Sigmoid colon (tissue), 7 donors: ENCODE data around the gene PRKCZ. TPM values are rescaled to one million over a fixed set of nuclear protein-coding genes. Genes with fewer than 3 reads are reported as not detected.

Experiments
- DNase-seq: peaks from one replicate; pipeline ENCODE4 v3.0.0-alpha.2; 2019
- H3K27ac ChIP-seq, 4 donors: fragments of 200-600 bp; sonication (generic); one replicate each; pipeline ENCODE4 v1.5.1; 2016 to 2019; ENCODE audit warnings: mild to moderate bottlenecking in 1 of 4
- H3K27me3 ChIP-seq, 3 donors: fragments of 200-600 bp; sonication (generic); one replicate each; pipeline ENCODE4 v1.5.1; 2019; ENCODE audit warnings: mild to moderate bottlenecking in 1 of 3
- H3K36me3 ChIP-seq, 4 donors: fragments of 200-600 bp; sonication (generic); one replicate each; pipeline ENCODE4 v1.5.1; 2016 to 2019
- H3K4me1 ChIP-seq, 4 donors: fragments of 200-600 bp; sonication (generic); one replicate each; pipeline ENCODE4 v1.5.1; 2017 to 2019
- H3K4me3 ChIP-seq, 4 donors: fragments of 200-600 bp; sonication (generic); one replicate each; pipeline ENCODE4 v1.5.1; 2017 to 2019; ENCODE audit warnings: mild to moderate bottlenecking in 2 of 4, moderate library complexity in 1 of 4
- H3K9me3 ChIP-seq, 4 donors: fragments of 200-600 bp in 3 of 4; sonication (generic) in 3 of 4; one replicate each; pipeline versions ENCODE4 v1.5.1 to v1.6.1; 2013 to 2019
- CTCF ChIP-seq, 4 experiments: fragments of 450-650 bp in 3 of 4; fragments of 200-600 bp in 1 of 4; IDR thresholded peaks; one replicate each; pipeline ENCODE4 v1.5.1; 2016 to 2019; ENCODE audit warnings: antibody characterized with exemption in 4 of 4, mild to moderate bottlenecking in 3 of 4, moderate library complexity in 2 of 4
- EP300 ChIP-seq, 4 donors: sonication (generic); formaldehyde crosslinking; IDR thresholded peaks; one replicate each; pipeline ENCODE4 v1.6.1; 2017; ENCODE audit warnings: antibody characterized with exemption in 4 of 4
- POLR2A ChIP-seq, 2 donors: fragments of 450-650 bp; IDR thresholded peaks; one replicate each; pipeline ENCODE4 v1.6.1; 2016; ENCODE audit warnings: antibody characterized with exemption in 2 of 2, mild to moderate bottlenecking in 2 of 2, moderate library complexity in 2 of 2
- POLR2AphosphoS5 ChIP-seq, 4 donors: sonication (generic); formaldehyde crosslinking; IDR thresholded peaks; one replicate each; pipeline ENCODE4 v1.6.1; 2017; ENCODE audit warnings: antibody characterized with exemption in 4 of 4
- WGBS, 2 donors: extraction: QIAGEN DNeasy Blood & Tissue Kit; methylation state at CpG; one replicate each; pipeline ENCODE4 v1.1.7; 2013; 5-methylcytosine and 5-hydroxymethylcytosine counted together
- intact Hi-C: fragments of 100-400 bp; cut with DNase I; formaldehyde crosslinking; loops from one replicate; pipeline ENCODE4 v1.15.1; 2023
- polyA plus RNA-seq, 3 donors: library from polyadenylated mRNA; stranded (reverse); fragments of 200-250 nt; gene quantifications; one replicate each; pipeline ENCODE4 v1.2.3, GENCODE V29; 2013
- total RNA-seq, 4 donors: library from RNA; depleted of rRNA; stranded (reverse); fragments of >200 nt; gene quantifications; one replicate each; pipeline ENCODE4 v1.1.0, GENCODE V29; 2016
- donor health status: healthy with polysubstance abuse.
- donor health status: Bipolar disorder and iron deficiency.
- donor health status: healthy.

PRKCZ gene
- total and polyA plus RNA-seq, 7 donors = 1.4 to 52.9 (median 4.8) TPM

- WGBS, 2 donors = 64 to 65% methylated on average over 34 of the region's 34 CpGs
- Histone ChIP-seq H3K36me3 (no peaks in the 10 kb centered on the region), H3K27ac (no peak overlapping the region), H3K9me3 (no peaks in the 10 kb centered on the region), H3K27me3 (peaks cover 12 to 80% (median 45%) of the 10 kb centered on the region in 3 donors), H3K4me1 (peaks cover 0 to 11% (median 8%) of the 10 kb centered on the region in 4 donors), H3K4me3 (no peak overlapping the region)
- intact Hi-C loops = no loop called here
- no peak for TF ChIP-seq POLR2A (IDR thresholded peaks at IDR 0.05)
- TF ChIP-seq EP300 (IDR thresholded peaks at IDR 0.05) = no peak
- DNase-seq = no peak
These were observed 35.2 kb upstream of the PRKCZ start for GRCh38 chr1:2014741-2015735.

- Histone ChIP-seq H3K9me3 (no peaks in the 10 kb centered on the region), H3K4me3 (no peak overlapping the region), H3K27me3 (peaks cover 23 to 91% (median 56%) of the 10 kb centered on the region in 3 donors), H3K4me1 (peaks cover 0 to 11% (median 8%) of the 10 kb centered on the region in 4 donors), H3K27ac (no peak overlapping the region), H3K36me3 (no peaks in the 10 kb centered on the region)
- WGBS, 2 donors = 81 to 82% methylated on average over 9 of the region's 9 CpGs
- no peak for TF ChIP-seq POLR2A (IDR thresholded peaks at IDR 0.05)
- TF ChIP-seq CTCF (IDR thresholded peaks at IDR 0.05) = no peak
- no peak for TF ChIP-seq POLR2AphosphoS5 (IDR thresholded peaks at IDR 0.05)
- DNase-seq = no peak
- intact Hi-C loops = no loop called here
These were observed 34.1 kb upstream of the PRKCZ start for GRCh38 chr1:2016123-2016522.

GRCh38 chr1:2018217-2019171 lies 31.7 kb upstream of the PRKCZ start:
- peaks cover 0 to 11% (median 8%) of the 10 kb centered on the region in 4 donors for H3K4me1 ChIP-seq
- no peak overlapping the region for H3K27ac ChIP-seq
- H3K4me3 ChIP-seq = no peak overlapping the region
- TF ChIP-seq EP300 (IDR thresholded peaks at IDR 0.05) (no peak), POLR2A (IDR thresholded peaks at IDR 0.05) (no peak), POLR2AphosphoS5 (IDR thresholded peaks at IDR 0.05) (no peak), CTCF (IDR thresholded peaks at IDR 0.05) (no peak)
- intact Hi-C loops = no loop called here
- peaks cover 42 to 96% (median 75%) of the 10 kb centered on the region in 3 donors for H3K27me3 ChIP-seq
- DNase-seq = no peak
- no peaks in the 10 kb centered on the region for H3K9me3 ChIP-seq
- no peaks in the 10 kb centered on the region for H3K36me3 ChIP-seq
- 7 to 14% methylated on average over 48 of the region's 48 CpGs for WGBS, 2 donors

- H3K27me3 ChIP-seq = peaks cover 42 to 96% (median 77%) of the 10 kb centered on the region in 3 donors
- no peaks in the 10 kb centered on the region for H3K9me3 ChIP-seq
- peaks cover 0 to 11% (median 8%) of the 10 kb centered on the region in 4 donors for H3K4me1 ChIP-seq
- no peaks in the 10 kb centered on the region for H3K36me3 ChIP-seq
- intact Hi-C loops = no loop called here
- 1 to 2% methylated on average over 45 to 54 of the region's 60 CpGs for WGBS, 2 donors
- H3K27ac ChIP-seq = no peak within 1 kb of the TSS
- TF ChIP-seq EP300 (IDR thresholded peaks at IDR 0.05) = no peak
- no peak for TF ChIP-seq POLR2A (IDR thresholded peaks at IDR 0.05)
- no peak for TF ChIP-seq CTCF (IDR thresholded peaks at IDR 0.05)
- TF ChIP-seq POLR2AphosphoS5 (IDR thresholded peaks at IDR 0.05) = no peak
- no peak for DNase-seq
- peak within 1 kb of the TSS in 2 of 4 donors; percentile 25 to 30 for H3K4me3 ChIP-seq
These were observed 31.1 kb upstream of the PRKCZ start, which contains the start of gene GABRD for GRCh38 chr1:2019172-2019543. GABRD (plus strand) TSS chr1:2019345; CDS start chr1:2019424, 79 bp downstream.
